Mesodermal cell (in vitro differentiated cells): Measurements from ENCODE around the gene GALNS.
"Not testable (repeated sequence)": the region's sequence is repeated elsewhere in the genome, so short reads cannot be mapped to it uniquely, and the experiment has no call there.

Source experiments
- H3K27ac ChIP-seq: 2 replicates; pipeline ENCODE4 v1.7.0; 2013; ENCODE audit warnings: mild to moderate bottlenecking, low read depth, low read length, moderate library complexity; ENCODE audit not compliant: severe bottlenecking
- H3K36me3 ChIP-seq: 2 replicates; pipeline ENCODE4 v1.7.1; 2013; ENCODE audit warnings: mild to moderate bottlenecking, low read length, moderate library complexity; ENCODE audit not compliant: control insufficient read depth, insufficient read depth
- H3K4me1 ChIP-seq: one replicate; pipeline ENCODE4 v1.7.1; 2013; ENCODE audit warnings: mild to moderate bottlenecking, low read length; ENCODE audit not compliant: insufficient read depth, control insufficient read depth, poor library complexity, severe bottlenecking
- H3K4me3 ChIP-seq: 2 replicates; pipeline ENCODE4 v1.7.0; 2013; ENCODE audit warnings: low read length, control low read depth, mild to moderate bottlenecking; ENCODE audit not compliant: insufficient read depth, poor library complexity, severe bottlenecking; ENCODE audit errors: extremely low read depth
- H3K9me3 ChIP-seq: 2 replicates; pipeline ENCODE4 v1.7.1; 2013; ENCODE audit warnings: mild to moderate bottlenecking, low read length, moderate library complexity; ENCODE audit not compliant: control insufficient read depth
- WGBS, 2 experiments: methylation state at CpG; one replicate each; pipeline ENCODE4 v1.1.5; 2013; ENCODE audit warnings: missing lambda C conversion rate in 2 of 2; ENCODE audit not compliant: insufficient coverage in 2 of 2; 5-methylcytosine and 5-hydroxymethylcytosine counted together

Gene GALNS

GRCh38 chr16:88779406-88780141, 77.2 kb downstream of the GALNS start:
- no peaks in the 10 kb centered on the region for H3K9me3 ChIP-seq
- peaks cover 58% of the 10 kb centered on the region for H3K4me1 ChIP-seq
- no peak overlapping the region for H3K27ac ChIP-seq
- WGBS, 2 experiments: 81 to 84% methylated on average over 22 to 30 of the region's 34 CpGs
- H3K36me3 ChIP-seq: peaks cover 5% of the 10 kb centered on the region
- H3K4me3 ChIP-seq: no peak overlapping the region

- 92 to 94% methylated on average over 26 to 27 of the region's 30 CpGs for WGBS, 2 experiments
- Histone ChIP-seq H3K27ac (no peak overlapping the region), H3K4me1 (peaks cover 64% of the 10 kb centered on the region), H3K4me3 (no peak overlapping the region), H3K9me3 (no peaks in the 10 kb centered on the region), H3K36me3 (peaks cover 5% of the 10 kb centered on the region)
Measured at GRCh38 chr16:88778541-88779065, 78.1 kb downstream of the GALNS start.

DNA sequence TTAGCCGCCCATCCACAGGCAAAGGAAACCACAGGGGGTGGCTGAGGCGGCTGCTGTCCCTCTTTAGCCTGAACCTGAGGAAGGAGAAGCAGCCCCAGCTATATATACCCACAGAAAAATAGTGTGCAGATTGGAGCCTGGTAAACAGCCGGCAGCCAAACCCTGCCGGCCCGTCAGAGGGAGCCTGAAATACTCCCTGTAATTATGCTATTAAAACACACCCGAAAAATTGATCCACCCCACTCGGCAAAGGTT, 78.5 kb downstream of the GALNS start:
- peaks cover 64% of the 10 kb centered on the region for H3K4me1 ChIP-seq
- H3K27ac ChIP-seq: no peak overlapping the region
- H3K9me3 ChIP-seq: no peaks in the 10 kb centered on the region
- 80 to 88% methylated on average over 4 to 6 of the region's 7 CpGs for WGBS, 2 experiments
- H3K4me3 ChIP-seq: no peak overlapping the region
- peaks cover 5% of the 10 kb centered on the region for H3K36me3 ChIP-seq

DNA sequence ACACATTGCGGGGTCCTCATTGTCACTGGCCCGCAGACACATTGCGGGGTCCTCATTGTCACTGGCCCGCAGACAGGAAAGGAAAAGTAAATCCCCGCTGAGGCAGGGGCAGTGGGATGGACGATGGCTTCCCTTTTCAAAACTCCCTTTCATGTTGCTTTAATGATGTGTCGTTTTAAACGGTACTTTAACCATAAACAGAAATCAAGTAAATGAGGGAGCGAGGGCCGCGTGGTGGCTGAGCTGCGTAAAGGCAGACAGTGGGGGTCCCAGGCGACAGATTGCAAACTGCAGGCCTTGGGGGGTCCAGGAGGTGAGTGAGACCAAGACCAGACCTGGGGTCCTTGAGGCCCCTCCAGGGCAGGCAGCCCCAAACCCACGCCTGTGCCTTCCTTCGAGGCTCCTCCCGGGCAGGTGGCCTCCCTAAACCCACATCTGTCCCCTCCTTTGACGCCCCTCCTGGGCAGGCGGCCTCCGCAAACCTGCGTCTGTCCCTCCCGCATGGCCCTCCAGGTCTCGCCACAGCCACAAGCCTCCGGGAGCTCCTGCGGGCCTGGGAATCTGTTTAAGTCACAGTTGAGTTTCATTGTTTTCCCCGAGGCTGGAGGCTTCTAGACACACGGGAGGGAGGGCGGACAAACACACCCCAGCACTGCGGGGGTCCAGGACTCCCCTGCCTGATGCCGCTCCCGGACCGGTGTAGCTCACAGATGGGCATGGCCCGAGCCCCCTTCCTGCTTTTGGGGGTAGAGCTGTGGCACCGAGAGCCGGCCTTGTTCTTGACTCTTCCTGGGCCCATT, 79.1 kb downstream of the GALNS start:
- 76 to 82% methylated on average over 27 to 34 of the region's 34 CpGs for WGBS, 2 experiments
- Histone ChIP-seq H3K9me3 (no peaks in the 10 kb centered on the region), H3K27ac (no peak overlapping the region), H3K4me3 (no peak overlapping the region), H3K4me1 (peaks cover 64% of the 10 kb centered on the region), H3K36me3 (peaks cover 5% of the 10 kb centered on the region)

DNA sequence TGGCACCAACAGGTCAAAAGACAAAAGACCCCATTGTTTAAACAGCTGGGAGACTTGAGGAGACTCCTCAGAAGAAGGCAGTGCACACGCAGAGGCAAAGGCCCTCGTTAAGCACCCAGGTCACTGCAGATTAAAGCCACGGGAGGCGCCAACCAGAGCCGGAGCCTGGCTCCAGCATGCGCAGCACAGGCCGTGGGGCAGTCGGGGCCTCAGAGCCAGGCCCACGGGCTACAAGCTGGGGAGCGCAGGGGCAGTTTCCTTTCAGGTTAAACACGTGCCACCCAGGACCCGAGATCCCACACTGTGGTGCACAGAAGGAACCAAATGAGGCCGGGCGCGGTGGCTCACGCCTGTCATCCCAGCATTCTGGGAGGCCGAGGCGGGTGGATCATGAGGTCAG, 80.9 kb downstream of the GALNS start:
- WGBS, 2 experiments: 96 to 97% methylated on average over 16 to 18 of the region's 18 CpGs
- H3K36me3 ChIP-seq: peaks cover 5% of the 10 kb centered on the region
- no peak overlapping the region for H3K4me3 ChIP-seq
- H3K4me1 ChIP-seq: peaks cover 57% of the 10 kb centered on the region
- no peak overlapping the region for H3K27ac ChIP-seq
- no peaks in the 10 kb centered on the region for H3K9me3 ChIP-seq

DNA sequence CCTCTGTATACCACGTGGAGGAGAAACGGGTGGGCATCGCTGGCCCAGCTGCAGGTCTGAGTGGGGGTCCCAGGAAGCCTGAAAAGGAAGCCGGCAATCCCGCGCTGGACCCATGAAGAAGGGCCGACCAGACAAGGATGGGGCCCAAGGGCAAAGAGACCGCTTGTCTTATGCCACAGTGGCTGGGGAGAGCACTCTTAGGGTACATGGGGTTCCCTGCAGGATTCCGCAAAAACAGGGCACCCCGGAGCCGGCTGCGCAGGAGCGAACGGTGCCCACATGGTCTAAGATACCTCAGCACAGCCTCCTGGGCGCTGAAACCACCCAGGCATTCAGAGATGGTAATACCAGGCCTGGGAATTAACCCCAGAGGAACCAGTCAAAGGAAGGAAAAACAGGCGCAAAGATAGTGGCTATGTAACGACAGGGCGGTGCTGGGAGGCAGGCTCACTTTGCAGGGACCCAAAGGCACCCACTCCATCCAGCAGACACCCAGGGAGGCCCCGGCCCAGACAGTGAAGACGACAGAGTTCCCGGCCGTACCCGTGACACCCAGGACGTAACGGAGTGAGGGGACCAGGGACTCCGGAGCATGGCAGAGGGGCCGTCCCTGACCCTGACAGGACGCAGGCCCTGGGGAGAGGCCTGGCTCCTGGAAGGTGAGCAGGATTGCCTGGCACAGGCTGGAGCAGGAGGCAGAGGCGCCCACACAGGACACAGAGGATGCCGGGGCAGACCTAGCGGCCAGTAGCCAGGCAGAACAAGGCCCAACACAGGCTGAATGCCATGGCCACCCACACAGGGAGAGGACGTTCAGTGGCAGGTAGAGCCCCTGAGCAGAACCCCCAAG, 82.0 kb downstream of the GALNS start:
- Histone ChIP-seq H3K4me1 (peaks cover 59% of the 10 kb centered on the region), H3K27ac (no peak overlapping the region), H3K9me3 (no peaks in the 10 kb centered on the region), H3K36me3 (peaks cover 5% of the 10 kb centered on the region), H3K4me3 (no peak overlapping the region)
- WGBS, 2 experiments: 93% methylated on average over 30 of the region's 32 CpGs

DNA sequence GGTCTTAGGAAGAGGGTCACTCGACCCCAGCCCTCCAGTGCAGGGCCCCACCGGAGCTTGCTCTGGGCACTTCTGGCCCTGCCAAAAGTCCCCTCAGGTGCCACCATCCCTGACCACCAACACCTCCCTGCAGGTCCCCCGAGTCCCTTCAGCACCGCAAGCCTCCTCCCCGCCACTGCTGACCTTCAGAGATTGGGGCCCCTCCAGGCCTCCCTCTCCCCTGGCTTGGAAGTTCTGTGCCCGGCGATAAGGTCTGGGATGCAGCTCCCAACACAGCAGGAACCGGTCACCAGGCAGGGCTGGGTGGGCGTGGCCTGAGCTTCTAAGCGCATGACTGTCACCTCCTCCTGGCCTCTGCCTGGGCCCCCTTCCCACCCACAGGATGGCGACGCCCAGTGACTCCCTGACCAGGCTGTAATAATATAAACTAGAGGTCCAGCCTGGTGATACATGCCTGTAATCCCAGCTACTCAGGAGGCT, 82.9 kb downstream of the GALNS start:
- Histone ChIP-seq H3K4me3 (no peak overlapping the region), H3K9me3 (no peaks in the 10 kb centered on the region), H3K4me1 (peaks cover 63% of the 10 kb centered on the region), H3K27ac (peak overlapping the region; percentile 45), H3K36me3 (peaks cover 5% of the 10 kb centered on the region)
- WGBS, 2 experiments: 59 to 60% methylated on average over 9 to 12 of the region's 12 CpGs

- Histone ChIP-seq H3K27ac (peak overlapping the region; percentile 81), H3K36me3 (peaks cover 5% of the 10 kb centered on the region), H3K4me1 (peaks cover 69% of the 10 kb centered on the region), H3K4me3 (no peak overlapping the region), H3K9me3 (no peaks in the 10 kb centered on the region)
- 66 to 74% methylated on average over 19 to 25 of the region's 29 CpGs for WGBS, 2 experiments
Measured at GRCh38 chr16:88772871-88773811, 83.6 kb downstream of the GALNS start.

DNA sequence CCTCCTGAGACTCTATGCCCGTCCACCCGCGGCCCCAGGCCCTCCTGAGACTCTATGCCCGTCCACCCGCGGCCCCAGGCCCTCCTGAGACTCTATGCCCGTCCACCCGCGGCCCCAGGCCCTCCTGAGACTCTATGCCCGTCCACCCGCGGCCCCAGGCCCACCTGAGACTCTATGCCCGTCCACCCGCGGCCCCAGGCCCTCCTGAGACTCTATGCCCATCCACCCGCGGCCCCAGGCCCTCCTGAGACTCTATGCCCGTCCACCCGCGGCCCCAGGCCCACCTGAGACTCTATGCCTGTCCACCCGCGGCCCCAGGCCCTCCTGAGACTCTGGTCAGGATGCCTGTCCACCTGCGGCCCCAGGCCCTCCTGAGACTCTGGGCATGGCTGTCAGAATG, 85.0 kb downstream of the GALNS start:
- H3K4me1 ChIP-seq: peaks cover 68% of the 10 kb centered on the region
- not testable (repeated sequence) for H3K27ac ChIP-seq, H3K36me3 ChIP-seq, H3K9me3 ChIP-seq, H3K4me3 ChIP-seq
- WGBS, 2 experiments: 87 to 94% methylated on average over 6 of the region's 23 CpGs
